Measurements from ENCODE around the gene CHMP1A. TPM values are rescaled to one million over a fixed set of nuclear protein-coding genes. Genes with fewer than 3 reads are reported as not detected.

Gene CHMP1A
- 73.1 and 148 TPM in 2 replicates for total RNA-seq

GRCh38 chr16:89657442-89658220, at the start of gene CHMP1A, which contains the start of gene SPATA33:
CHMP1A (minus strand) TSS chr16:89657708; CDS start chr16:89657588, 120 bp downstream.
SPATA33 (plus strand) TSS chr16:89657836; CDS start chr16:89657912, 76 bp downstream.

GRCh38 chr16:89701425-89702406, 44.2 kb upstream of the CHMP1A start, which contains the start of gene SPATA2L:
SPATA2L (minus strand) TSS chr16:89701705; CDS start chr16:89701232, 473 bp downstream.

DNA sequence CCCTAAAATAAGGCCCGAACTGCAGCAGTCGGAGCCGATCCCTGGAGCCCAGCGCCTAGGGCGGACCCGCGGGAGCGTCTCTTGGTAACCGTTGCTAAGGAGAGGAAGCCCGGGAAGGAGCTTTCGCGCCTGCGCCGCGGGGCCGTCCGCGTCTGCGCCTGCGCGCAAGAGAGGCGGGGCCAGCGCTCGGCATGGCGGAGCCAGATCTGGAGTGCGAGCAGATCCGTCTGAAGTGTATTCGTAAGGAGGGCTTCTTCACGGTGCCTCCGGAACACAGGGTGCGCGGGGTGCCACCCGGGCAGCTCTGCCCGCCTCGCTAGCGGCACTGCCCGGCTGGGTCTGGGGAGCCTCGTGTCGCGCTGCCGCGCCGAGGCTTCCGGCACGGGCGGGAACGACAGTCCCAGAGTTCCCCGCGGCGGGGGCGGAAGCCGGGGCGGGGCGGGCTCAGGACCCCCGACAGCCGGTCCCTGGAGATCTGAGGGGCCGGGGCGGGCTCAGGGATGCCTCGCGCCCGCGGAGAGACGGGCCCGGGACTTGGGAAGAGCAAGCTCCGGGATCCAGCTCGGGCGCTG, 29.1 kb upstream of the CHMP1A start, which contains the start of gene CDK10:
Gene CDK10, plus strand, starts transcription at position 170 of the 572 bp plus-strand sequence. Its CDS starts 22 bp downstream, at position 192.

DNA sequence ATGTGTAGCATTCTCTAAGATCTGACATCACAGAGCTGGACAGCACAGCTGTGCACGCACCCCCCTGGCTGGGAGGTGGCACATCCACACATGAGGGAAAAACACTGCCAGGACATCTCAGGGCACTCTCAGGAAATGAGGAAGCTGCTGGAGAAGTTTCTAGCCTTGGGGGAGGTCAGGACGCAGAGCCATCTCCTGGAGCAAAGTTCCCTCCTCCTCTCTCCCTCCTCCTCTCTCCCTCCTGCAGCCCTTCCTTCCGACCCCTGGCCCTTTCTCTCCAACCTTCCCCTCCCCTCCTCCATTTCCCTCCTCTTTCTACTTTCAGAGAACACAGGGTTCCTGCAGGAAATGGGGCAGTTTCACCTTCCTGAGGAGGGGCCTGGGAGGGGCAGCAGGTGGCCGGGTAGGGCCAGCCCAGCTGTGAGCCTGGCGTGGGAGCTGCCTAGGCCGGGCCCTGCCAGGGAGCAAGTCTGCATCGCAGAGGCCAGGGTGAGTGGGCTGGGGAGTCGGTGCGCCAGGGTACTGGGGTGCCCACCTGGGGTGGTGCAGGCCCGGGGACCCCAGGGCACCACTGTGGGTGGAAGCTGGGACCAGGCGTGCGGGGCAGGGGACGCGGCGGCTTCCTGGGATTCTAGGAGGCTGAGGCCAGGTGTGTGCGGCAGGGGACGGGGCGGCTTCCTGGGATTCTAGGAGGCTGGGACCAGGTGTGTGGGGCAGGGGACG, 44.1 kb downstream of the CHMP1A start, which contains the start of gene DPEP1:
Gene DPEP1, plus strand, starts transcription at position 412 of the 723 bp plus-strand sequence. CDS start 16,769 bp downstream, outside the sequence.

Other genes with a start within 250 kb of the CHMP1A start
- 38.8 and 46.3 TPM in 2 replicates for gene ANKRD11, start 167.1 kb downstream of the CHMP1A start, total RNA-seq
- 78.1 and 87.0 TPM in 2 replicates for gene SPG7, start 149.3 kb downstream of the CHMP1A start, total RNA-seq
- 5,597 and 6,631 TPM in 2 replicates for gene RPL13, start 97.0 kb downstream of the CHMP1A start, total RNA-seq
- gene CPNE7, start 82.0 kb downstream of the CHMP1A start, total RNA-seq = 1.7 and 16.9 TPM in 2 replicates
- 0.24 TPM in 1 of 2 replicates, not detected in the other for gene DPEP1, start 44.1 kb downstream of the CHMP1A start, total RNA-seq
- gene SPATA33, start 128 bp upstream of the CHMP1A start, total RNA-seq = 0.43 and 1.7 TPM in 2 replicates
- gene CDK10, start 29.0 kb upstream of the CHMP1A start, total RNA-seq = 31.1 and 51.3 TPM in 2 replicates
- 9.4 and 22.4 TPM in 2 replicates for gene SPATA2L, start 44.0 kb upstream of the CHMP1A start, total RNA-seq
- gene VPS9D1, start 63.2 kb upstream of the CHMP1A start, total RNA-seq = 3.2 and 3.6 TPM in 2 replicates
- gene ZNF276, start 63.8 kb upstream of the CHMP1A start, total RNA-seq = 19.0 and 21.2 TPM in 2 replicates
- gene FANCA, start 158.9 kb upstream of the CHMP1A start, total RNA-seq = 0.85 and 6.3 TPM in 2 replicates
- gene SPIRE2, start 170.8 kb upstream of the CHMP1A start, total RNA-seq = 1.1 and 2.4 TPM in 2 replicates
- 68.2 and 149 TPM in 2 replicates for gene TCF25, start 215.9 kb upstream of the CHMP1A start, total RNA-seq

Measured in tracheal epithelial cell (primary cell).